ENCODE data around the gene CENPH.
"Not testable (repeated sequence)": the region's sequence is repeated elsewhere in the genome, so short reads cannot be mapped to it uniquely, and the experiment has no call there.

The CENPH gene

GRCh38 chr5:69242215-69242927 is 53.0 kb downstream of the CENPH start:
- no peak for DNase-seq (ENCODE audit: extremely low spot score)
- TF ChIP-seq CTCF (IDR thresholded peaks at IDR 0.05; ENCODE audit: control extremely low read depth, extremely low read depth, low read depth, missing control alignments) = no peak
- CTCF ChIA-PET = interaction anchor here (1.0 to 1.9 kb wide), 3 partner anchors 12 to 37 kb away, joined by 3 to 7 read pairs (median 3); no protein-coding TSS in a partner anchor
- POLR2A ChIA-PET = no interaction called here

- POLR2A ChIA-PET = no interaction called here
- no peak for TF ChIP-seq CTCF (IDR thresholded peaks at IDR 0.05; ENCODE audit: control extremely low read depth, extremely low read depth, low read depth, missing control alignments)
- CTCF ChIA-PET = no interaction called here
- no peak for DNase-seq (ENCODE audit: extremely low spot score)
Observed at GRCh38 chr5:69245031-69245430, 55.6 kb downstream of the CENPH start.

GRCh38 chr5:69248019-69248418 is 58.6 kb downstream of the CENPH start:
- CTCF ChIA-PET = interaction anchor here (2.1 kb wide), 1 partner anchor 13 kb away, joined by 4 read pairs; no protein-coding TSS in a partner anchor
- no peak for DNase-seq (ENCODE audit: extremely low spot score)
- TF ChIP-seq CTCF (IDR thresholded peaks at IDR 0.05; ENCODE audit: control extremely low read depth, extremely low read depth, low read depth, missing control alignments) = no peak
- POLR2A ChIA-PET = no interaction called here

- CTCF ChIA-PET = no interaction called here
Observed at GRCh38 chr5:69250593-69250992, 61.2 kb downstream of the CENPH start.

GRCh38 chr5:69252437-69252836 is 63.1 kb downstream of the CENPH start:
- POLR2A ChIA-PET = interaction anchor here (0.7 kb wide), 2 partner anchors 9 to 37 kb away, joined by 3 to 5 read pairs; no protein-coding TSS in a partner anchor

More at GRCh38 chr5:69250593-69250992, 61.2 kb downstream of the CENPH start:
- DNase-seq (ENCODE audit: extremely low spot score) = no peak
- TF ChIP-seq CTCF (IDR thresholded peaks at IDR 0.05; ENCODE audit: control extremely low read depth, extremely low read depth, low read depth, missing control alignments) = no peak
- POLR2A ChIA-PET = no interaction called here

GRCh38 chr5:69255940-69256339 is 66.6 kb downstream of the CENPH start:
- DNase-seq (ENCODE audit: extremely low spot score); POLR2A ChIA-PET: not testable (repeated sequence)
- CTCF ChIA-PET = interaction anchor here (1.4 kb wide), 2 partner anchors 13 to 24 kb away, joined by 3 to 8 read pairs; no protein-coding TSS in a partner anchor

More at GRCh38 chr5:69252437-69252836, 63.1 kb downstream of the CENPH start:
- DNase-seq (ENCODE audit: extremely low spot score) = no peak
- no peak for TF ChIP-seq CTCF (IDR thresholded peaks at IDR 0.05; ENCODE audit: control extremely low read depth, extremely low read depth, low read depth, missing control alignments)
- CTCF ChIA-PET = interaction anchor here (0.9 to 1.1 kb wide), 2 partner anchors 9 to 15 kb away, joined by 3 to 6 read pairs; no protein-coding TSS in a partner anchor

GRCh38 chr5:69257577-69257976 is 68.2 kb downstream of the CENPH start:
- ChIA-PET CTCF (interaction anchor here (3.0 kb wide), 1 partner anchor 14 kb away, joined by 10 read pairs; no protein-coding TSS in a partner anchor), POLR2A (no interaction called here)
- DNase-seq (ENCODE audit: extremely low spot score) = no peak
- TF ChIP-seq CTCF (IDR thresholded peaks at IDR 0.05; ENCODE audit: control extremely low read depth, extremely low read depth, low read depth, missing control alignments) = no peak
